Esophagus muscularis mucosa (tissue), 4 donors: Measurements from ENCODE around the gene CRISPLD2. TPM values are rescaled to one million over a fixed set of nuclear protein-coding genes. Genes with fewer than 3 reads are reported as not detected.

Source experiments
- DNase-seq: peaks from one replicate; pipeline ENCODE4 v3.0.0-alpha.2; 2017; ENCODE audit errors: extremely low spot score
- H3K27ac ChIP-seq, 4 donors: fragments of 200-600 bp; sonication (generic); replicated peaks in 1 of 4; 1 replicate in 3 of 4; 2 replicates in 1 of 4; pipeline ENCODE4 v1.5.1; 2016 to 2019; ENCODE audit warnings: mild to moderate bottlenecking in 1 of 4
- H3K27me3 ChIP-seq, 4 donors: fragments of 200-600 bp; sonication (generic); one replicate each; pipeline versions ENCODE4 v1.5.1 to v1.6.0; 2016 to 2019
- H3K36me3 ChIP-seq, 4 donors: fragments of 200-600 bp; sonication (generic); one replicate each; pipeline ENCODE4 v1.5.1; 2016 to 2019
- H3K4me1 ChIP-seq, 4 donors: fragments of 200-600 bp; sonication (generic); one replicate each; pipeline ENCODE4 v1.5.1; 2016 to 2019
- H3K4me3 ChIP-seq, 4 donors: fragments of 200-600 bp; sonication (generic); 1 replicate in 2 of 4; 2 replicates in 2 of 4; pipeline ENCODE4 v1.5.1; 2016 to 2019; ENCODE audit warnings: mild to moderate bottlenecking in 4 of 4, moderate library complexity in 1 of 4
- H3K9me3 ChIP-seq, 4 donors: fragments of 200-600 bp; sonication (generic); 1 replicate in 3 of 4; 2 replicates in 1 of 4; pipeline ENCODE4 v1.5.1; 2016 to 2019
- CTCF ChIP-seq, 3 experiments: fragments of 200-600 bp in 2 of 3; fragments of 450-650 bp in 1 of 3; sonication (generic) in 2 of 3; IDR thresholded peaks; one replicate each; pipeline ENCODE4 v1.5.1; 2017 to 2019; ENCODE audit warnings: antibody characterized with exemption in 3 of 3, mild to moderate bottlenecking in 2 of 3, moderate library complexity in 1 of 3
- EP300 ChIP-seq: sonication (generic); formaldehyde crosslinking; IDR thresholded peaks from one replicate; pipeline ENCODE4 v1.6.1; 2017; ENCODE audit warnings: antibody characterized with exemption
- POLR2A ChIP-seq: fragments of 450-650 bp; IDR thresholded peaks from one replicate; pipeline ENCODE4 v1.6.1; 2017; ENCODE audit warnings: antibody characterized with exemption, moderate library complexity, mild to moderate bottlenecking, low read depth
- POLR2AphosphoS5 ChIP-seq, 2 donors: sonication (generic); formaldehyde crosslinking; IDR thresholded peaks; one replicate each; pipeline ENCODE4 v1.6.1; 2017; ENCODE audit warnings: antibody characterized with exemption in 2 of 2
- WGBS: methylation state at CpG from one replicate; pipeline ENCODE4 v1.1.5; 2018; 5-methylcytosine and 5-hydroxymethylcytosine counted together
- intact Hi-C: fragments of 100-400 bp; cut with DNase I; formaldehyde crosslinking; loops from one replicate; pipeline ENCODE4 v1.15.1; 2023
- total RNA-seq, 4 donors: library from RNA; depleted of rRNA; stranded (reverse); fragments of >200 nt; gene quantifications; one replicate each; pipeline versions ENCODE4 v1.1.0 to v1.2.1, GENCODE V29; 2016

Gene CRISPLD2
- total RNA-seq, 4 donors from 2014 or later: 230 to 568 (median 289) TPM

GRCh38 chr16:84888450-84888849 lies 68.7 kb downstream of the CRISPLD2 start:
- DNase-seq: no peak
- TF ChIP-seq CTCF (IDR thresholded peaks at IDR 0.05) (no peak), EP300 (no peak), POLR2AphosphoS5 (IDR thresholded peaks at IDR 0.05) (no peak), POLR2A (no peak)
- H3K36me3 ChIP-seq: peaks cover 47 to 98% (median 90%) of the 10 kb centered on the region in 4 donors
- no peaks in the 10 kb centered on the region for H3K27me3 ChIP-seq
- intact Hi-C loops: no loop called here
- H3K4me1 ChIP-seq: peaks cover 7 to 31% (median 26%) of the 10 kb centered on the region in 4 donors
- H3K4me3 ChIP-seq: no peak overlapping the region
- no peak overlapping the region for H3K27ac ChIP-seq
- H3K9me3 ChIP-seq: no peaks in the 10 kb centered on the region
- WGBS: 96% methylated on average over 5 of the region's 7 CpGs

GRCh38 chr16:84889066-84889465 lies 69.3 kb downstream of the CRISPLD2 start:
- WGBS: 60% methylated on average over 12 of the region's 12 CpGs
- H3K27me3 ChIP-seq: no peaks in the 10 kb centered on the region
- peaks cover 7 to 26% (median 20%) of the 10 kb centered on the region in 4 donors for H3K4me1 ChIP-seq
- peaks cover 54 to 98% (median 92%) of the 10 kb centered on the region in 4 donors for H3K36me3 ChIP-seq
- TF ChIP-seq CTCF (IDR thresholded peaks at IDR 0.05) (no peak), EP300 (no peak), POLR2A (no peak), POLR2AphosphoS5 (IDR thresholded peaks at IDR 0.05) (no peak)
- no peak overlapping the region for H3K27ac ChIP-seq
- no peak overlapping the region for H3K4me3 ChIP-seq
- no peaks in the 10 kb centered on the region for H3K9me3 ChIP-seq
- intact Hi-C loops: no loop called here
- no peak for DNase-seq

GRCh38 chr16:84890427-84890826 lies 70.6 kb downstream of the CRISPLD2 start:
- H3K27me3 ChIP-seq: no peaks in the 10 kb centered on the region
- WGBS: 96% methylated on average over 9 of the region's 9 CpGs

DNA sequence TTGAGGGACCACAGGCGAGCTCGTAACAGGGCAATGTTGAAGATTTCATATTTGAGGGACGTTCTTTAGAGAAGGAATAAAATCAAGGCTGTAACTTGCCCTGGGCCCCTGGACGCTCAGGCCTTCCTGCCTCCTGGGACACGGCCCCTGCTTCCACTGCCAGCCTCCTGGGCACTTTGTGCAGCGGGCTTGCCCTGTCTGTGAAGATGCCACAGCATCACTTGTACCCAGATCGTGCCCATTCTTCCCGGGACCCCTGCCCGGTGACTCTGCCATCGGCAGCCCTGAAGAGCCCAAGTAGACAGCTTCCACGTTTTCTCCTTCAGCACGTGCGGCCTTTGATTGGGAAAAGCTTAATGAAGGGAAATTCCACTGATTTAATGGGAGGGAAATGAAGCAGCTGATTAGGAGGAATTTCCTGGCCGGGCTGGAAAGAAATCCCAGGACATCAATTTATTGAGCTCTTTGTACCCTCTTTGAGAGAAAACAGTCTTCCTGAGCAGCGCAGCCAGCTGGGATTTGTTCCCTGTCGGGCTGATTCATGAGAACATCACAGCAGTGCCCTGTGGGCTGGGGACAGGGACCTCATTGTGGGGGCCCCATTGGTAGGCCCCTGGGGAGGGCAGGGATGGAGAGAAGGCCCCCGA lies 71.5 kb downstream of the CRISPLD2 start:
- Histone ChIP-seq H3K4me1 (peaks cover 0 to 16% (median 4%) of the 10 kb centered on the region in 4 donors), H3K4me3 (no peak overlapping the region), H3K36me3 (peaks cover 54 to 100% (median 88%) of the 10 kb centered on the region in 4 donors), H3K27me3 (no peaks in the 10 kb centered on the region), H3K27ac (peak overlapping the region in 1 of 4 donors; percentile 2), H3K9me3 (no peaks in the 10 kb centered on the region)
- TF ChIP-seq POLR2AphosphoS5 (IDR thresholded peaks at IDR 0.05): no peak
- no peak for DNase-seq
- intact Hi-C loops: no loop called here
- 78% methylated on average over 16 of the region's 17 CpGs for WGBS

More at GRCh38 chr16:84890427-84890826, 70.6 kb downstream of the CRISPLD2 start:
- intact Hi-C loops: no loop called here
- DNase-seq: no peak
- Histone ChIP-seq H3K9me3 (no peaks in the 10 kb centered on the region), H3K4me3 (no peak overlapping the region), H3K36me3 (peaks cover 54 to 98% (median 88%) of the 10 kb centered on the region in 4 donors), H3K4me1 (peaks cover under 1 to 16% (median 9%) of the 10 kb centered on the region in 4 donors), H3K27ac (no peak overlapping the region)
- no peak for TF ChIP-seq EP300
- no peak for TF ChIP-seq POLR2A
- TF ChIP-seq CTCF (IDR thresholded peaks at IDR 0.05): no peak
- no peak for TF ChIP-seq POLR2AphosphoS5 (IDR thresholded peaks at IDR 0.05)

DNA sequence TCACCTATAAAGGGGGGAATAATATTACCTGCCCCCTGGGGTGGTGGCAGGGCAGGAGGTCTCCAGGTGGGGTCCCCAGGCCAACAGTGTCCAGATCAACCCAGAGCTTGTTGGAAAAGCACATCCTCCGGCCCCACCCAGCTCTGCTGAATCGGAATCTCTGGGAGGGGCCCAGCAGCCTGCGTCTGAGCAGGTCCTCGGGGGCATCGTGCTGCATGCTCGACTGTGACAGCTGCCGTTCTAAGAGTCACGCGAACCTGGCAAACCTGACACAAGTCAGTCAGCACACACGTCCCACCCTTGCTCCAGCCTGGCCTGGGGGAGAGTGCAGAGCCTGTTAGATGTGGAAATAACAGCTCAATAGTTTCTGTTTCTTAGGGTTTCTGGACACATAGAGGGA lies 72.3 kb downstream of the CRISPLD2 start:
- peaks cover 0 to 16% (median 4%) of the 10 kb centered on the region in 4 donors for H3K4me1 ChIP-seq
- intact Hi-C loops: no loop called here
- no peak for DNase-seq
- no peaks in the 10 kb centered on the region for H3K27me3 ChIP-seq
- TF ChIP-seq POLR2A: no peak
- no peak for TF ChIP-seq POLR2AphosphoS5 (IDR thresholded peaks at IDR 0.05)
- TF ChIP-seq CTCF (IDR thresholded peaks at IDR 0.05): no peak
- TF ChIP-seq EP300: no peak
- H3K27ac ChIP-seq: no peak overlapping the region
- no peak overlapping the region for H3K4me3 ChIP-seq
- H3K36me3 ChIP-seq: peaks cover 49 to 100% (median 83%) of the 10 kb centered on the region in 4 donors
- no peaks in the 10 kb centered on the region for H3K9me3 ChIP-seq
- 60% methylated on average over 1 of the region's 10 CpGs for WGBS
